ENCODE data around the gene HIVEP2.
A peak's percentile ranks its signal among the peaks of the same experiment; 100 is the strongest.
"Not testable (repeated sequence)": the region's sequence is repeated elsewhere in the genome, so short reads cannot be mapped to it uniquely, and the experiment has no call there.

Gene HIVEP2, protein sequence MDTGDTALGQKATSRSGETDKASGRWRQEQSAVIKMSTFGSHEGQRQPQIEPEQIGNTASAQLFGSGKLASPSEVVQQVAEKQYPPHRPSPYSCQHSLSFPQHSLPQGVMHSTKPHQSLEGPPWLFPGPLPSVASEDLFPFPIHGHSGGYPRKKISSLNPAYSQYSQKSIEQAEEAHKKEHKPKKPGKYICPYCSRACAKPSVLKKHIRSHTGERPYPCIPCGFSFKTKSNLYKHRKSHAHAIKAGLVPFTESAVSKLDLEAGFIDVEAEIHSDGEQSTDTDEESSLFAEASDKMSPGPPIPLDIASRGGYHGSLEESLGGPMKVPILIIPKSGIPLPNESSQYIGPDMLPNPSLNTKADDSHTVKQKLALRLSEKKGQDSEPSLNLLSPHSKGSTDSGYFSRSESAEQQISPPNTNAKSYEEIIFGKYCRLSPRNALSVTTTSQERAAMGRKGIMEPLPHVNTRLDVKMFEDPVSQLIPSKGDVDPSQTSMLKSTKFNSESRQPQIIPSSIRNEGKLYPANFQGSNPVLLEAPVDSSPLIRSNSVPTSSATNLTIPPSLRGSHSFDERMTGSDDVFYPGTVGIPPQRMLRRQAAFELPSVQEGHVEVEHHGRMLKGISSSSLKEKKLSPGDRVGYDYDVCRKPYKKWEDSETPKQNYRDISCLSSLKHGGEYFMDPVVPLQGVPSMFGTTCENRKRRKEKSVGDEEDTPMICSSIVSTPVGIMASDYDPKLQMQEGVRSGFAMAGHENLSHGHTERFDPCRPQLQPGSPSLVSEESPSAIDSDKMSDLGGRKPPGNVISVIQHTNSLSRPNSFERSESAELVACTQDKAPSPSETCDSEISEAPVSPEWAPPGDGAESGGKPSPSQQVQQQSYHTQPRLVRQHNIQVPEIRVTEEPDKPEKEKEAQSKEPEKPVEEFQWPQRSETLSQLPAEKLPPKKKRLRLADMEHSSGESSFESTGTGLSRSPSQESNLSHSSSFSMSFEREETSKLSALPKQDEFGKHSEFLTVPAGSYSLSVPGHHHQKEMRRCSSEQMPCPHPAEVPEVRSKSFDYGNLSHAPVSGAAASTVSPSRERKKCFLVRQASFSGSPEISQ (N-terminal part only)

DNA sequence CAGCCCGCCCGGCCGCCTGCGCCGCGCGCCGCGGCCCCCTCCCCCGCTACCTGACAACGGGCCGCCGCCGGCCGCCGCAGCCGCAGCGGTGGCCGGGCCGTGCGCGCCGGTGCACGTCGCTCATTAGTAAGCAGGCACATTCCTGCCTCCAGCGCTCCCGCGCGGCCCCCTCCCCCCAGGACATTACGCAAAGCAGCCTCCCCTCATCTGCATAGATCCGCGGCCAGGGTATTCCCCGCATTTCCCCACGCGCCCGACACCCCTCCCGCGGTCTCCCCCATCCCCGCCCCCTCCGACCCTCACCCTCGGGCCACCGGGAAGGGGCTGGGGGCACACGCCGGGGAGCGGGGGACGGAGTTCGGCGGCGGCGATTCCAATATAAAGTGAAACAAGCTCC is at the start of gene HIVEP2:
Gene HIVEP2 (minus strand): TSS at position 128 of the 397 bp plus-strand sequence. CDS start 170,438 bp downstream, outside the sequence.
- peak; percentile 73 to 74 for DNase-seq (ENCODE audit: low read depth in 2 of 2)

DNA sequence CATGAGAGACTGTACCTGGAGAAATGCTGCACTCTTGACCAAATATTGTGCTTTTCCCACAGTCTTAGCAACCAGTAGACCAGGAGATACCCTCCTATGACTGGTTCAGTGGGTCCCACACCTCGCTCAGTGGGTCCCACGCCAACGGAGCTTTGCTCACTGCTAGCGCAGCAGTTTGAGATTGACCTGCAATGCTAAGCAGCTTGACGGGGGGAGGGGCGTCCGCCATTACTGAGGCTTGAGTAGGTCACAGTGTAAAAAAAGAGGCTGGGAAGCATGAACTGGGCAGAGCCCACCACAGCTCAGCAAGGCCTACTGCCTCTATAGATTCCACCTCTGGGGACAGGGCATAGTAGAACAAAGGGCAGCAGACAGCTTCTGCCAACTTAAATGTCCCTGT is 49.0 kb upstream of the HIVEP2 start:
- no peak for DNase-seq (ENCODE audit: low read depth in 2 of 2)

DNA sequence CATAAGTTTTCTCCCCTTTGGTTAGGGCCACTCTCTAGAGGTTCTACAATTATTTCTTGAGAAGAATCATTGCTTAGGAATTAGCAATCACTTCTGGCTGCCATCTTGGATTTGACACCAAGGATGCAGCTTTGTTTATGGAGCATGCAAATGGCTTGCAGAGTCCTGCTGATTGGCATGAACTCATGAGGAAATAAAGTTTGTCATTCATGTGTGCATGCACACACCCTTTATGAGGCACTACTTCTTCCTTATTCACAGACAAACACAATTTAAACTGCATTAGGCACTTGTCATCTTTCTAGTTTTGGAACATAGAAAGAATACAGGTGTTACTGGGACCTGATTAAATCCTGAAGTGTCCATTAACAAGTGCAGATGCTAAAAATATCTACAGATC is 42.5 kb upstream of the HIVEP2 start:
- DNase-seq (ENCODE audit: low read depth in 2 of 2): no peak

DNA sequence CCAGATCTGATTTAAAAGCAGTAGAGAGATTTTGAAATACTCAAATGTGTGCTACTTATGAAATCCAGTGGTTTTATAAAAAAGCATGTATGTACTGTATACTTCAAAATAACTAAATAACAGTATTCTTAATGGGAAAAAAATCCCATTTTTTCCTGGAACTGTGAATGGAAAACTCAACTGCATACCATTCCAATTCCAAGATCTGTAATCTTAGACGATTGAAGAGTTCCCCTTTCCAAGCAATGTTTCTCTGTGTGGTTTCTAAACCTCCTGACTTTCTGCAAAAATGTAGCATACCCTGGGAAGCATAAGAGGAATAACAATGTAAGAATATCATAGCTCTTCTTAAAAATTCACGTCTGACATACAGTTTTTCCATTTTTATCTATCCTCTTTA is 40.3 kb upstream of the HIVEP2 start:
- no peak for DNase-seq (ENCODE audit: low read depth in 2 of 2)

DNA sequence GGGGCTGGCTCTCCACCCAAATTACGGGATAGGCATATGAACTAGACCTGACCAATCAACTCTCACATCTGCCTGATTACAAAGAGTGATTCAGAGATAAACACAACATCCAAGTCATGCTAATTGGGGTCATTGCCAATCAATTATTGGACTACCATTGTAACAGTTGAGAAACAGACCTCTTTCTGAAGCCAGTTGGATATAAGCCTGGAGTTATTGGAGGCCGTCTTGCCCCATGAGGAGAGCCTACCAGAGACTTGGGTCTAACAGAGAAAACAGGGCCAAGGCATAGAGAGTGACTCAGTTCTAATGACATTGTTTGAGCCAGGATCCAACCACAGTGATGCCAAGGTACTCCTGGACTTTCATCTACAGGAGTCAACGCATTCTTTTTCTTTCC is 39.4 kb upstream of the HIVEP2 start:
- DNase-seq (ENCODE audit: low read depth in 2 of 2): no peak

DNA sequence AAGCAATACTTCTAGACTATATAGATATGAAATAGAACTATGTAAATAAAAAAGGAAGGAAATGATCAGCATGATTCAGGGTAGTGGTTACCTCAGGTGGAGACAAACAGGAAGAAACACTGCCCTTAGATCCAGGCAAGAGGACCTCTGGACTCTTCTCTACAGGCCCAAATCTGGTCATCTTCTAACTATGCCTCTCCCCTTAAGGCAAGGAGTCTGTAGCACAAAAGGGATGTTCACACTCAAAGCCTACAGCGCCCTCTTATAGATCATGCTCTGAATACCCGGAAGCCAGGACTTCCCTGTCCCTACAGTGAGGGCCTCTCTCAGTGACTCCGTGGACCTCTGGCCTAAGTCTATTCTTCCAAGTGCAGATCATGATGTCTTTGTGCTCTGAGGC is 30.4 kb upstream of the HIVEP2 start:
- DNase-seq (ENCODE audit: low read depth in 2 of 2): no peak

DNA sequence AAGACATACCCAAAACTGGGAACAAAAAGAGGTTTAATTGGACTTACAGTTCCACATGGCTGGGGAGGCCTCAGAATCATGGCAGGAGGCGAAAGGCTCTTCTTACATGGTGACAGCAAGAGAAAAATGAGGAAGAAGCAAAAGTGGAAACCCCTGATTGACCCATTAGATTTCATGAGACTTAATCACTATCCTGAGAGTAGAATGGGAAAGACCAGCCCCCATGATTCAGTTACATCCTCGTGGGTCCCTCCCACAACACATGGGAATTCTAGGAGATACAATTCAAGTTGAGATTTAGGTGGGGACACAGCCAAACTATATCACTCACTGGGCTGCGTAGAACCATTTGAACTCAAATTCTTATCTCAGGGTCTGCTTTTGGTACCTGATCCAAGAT is 26.0 kb upstream of the HIVEP2 start:
- DNase-seq (ENCODE audit: low read depth in 2 of 2): not testable (repeated sequence)

DNA sequence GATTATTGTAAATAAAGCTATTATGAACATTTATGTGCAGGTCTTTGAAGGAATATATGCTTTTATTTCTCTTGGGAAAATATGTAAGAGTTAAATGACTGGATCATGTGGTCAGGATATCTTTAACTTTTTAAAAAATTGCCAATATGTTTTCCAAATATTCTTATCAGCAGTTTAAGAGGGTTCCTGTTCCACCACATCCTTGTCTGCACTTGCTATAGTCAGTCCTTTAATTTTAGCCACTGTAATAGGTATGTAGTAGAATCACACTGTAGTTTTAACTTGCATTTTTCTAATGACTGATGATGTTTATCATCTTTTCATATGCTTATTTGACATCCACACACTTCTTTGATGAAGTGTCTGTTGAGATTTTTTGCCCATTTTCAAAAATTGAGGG is 23.6 kb upstream of the HIVEP2 start:
- no peak for DNase-seq (ENCODE audit: low read depth in 2 of 2)

DNA sequence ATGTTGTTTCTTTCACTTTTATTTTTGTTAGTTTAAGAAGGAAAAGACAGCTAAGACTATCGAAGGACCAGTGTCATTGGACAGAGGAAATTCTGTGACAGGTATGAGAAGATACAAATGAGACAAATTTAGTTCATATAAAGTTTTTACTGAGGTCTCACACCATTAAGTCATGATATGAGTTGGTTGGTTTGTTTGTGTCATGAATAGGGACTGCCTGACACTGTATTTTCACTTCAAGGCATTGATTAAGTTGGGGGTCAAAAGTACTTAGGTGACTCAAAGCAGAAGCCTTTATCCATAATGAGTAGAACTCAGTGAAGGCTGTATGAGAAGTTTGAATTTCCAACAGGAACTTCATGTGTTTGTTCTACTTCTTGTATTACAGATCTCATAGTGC is 21.3 kb upstream of the HIVEP2 start:
- DNase-seq (ENCODE audit: low read depth in 2 of 2): no peak

DNA sequence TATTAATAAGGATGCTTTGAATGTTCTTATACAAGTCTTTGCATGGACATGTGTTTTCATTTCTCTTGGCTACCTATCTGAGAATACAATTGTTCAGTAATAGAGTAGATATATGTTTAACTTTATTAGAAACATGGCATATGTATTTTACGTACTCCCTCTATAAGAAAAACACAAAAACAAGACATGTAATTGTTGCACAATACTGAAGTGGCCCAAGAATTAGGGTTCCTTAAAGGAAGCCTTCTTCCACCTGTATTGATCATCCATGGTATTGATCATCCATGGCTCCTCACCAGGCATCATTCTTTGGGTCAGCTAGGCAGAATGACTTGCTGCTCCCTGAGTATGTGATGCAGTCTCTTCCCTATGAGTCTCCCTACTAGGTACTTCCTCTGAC is 20.2 kb upstream of the HIVEP2 start:
- DNase-seq (ENCODE audit: low read depth in 2 of 2): no peak

DNA sequence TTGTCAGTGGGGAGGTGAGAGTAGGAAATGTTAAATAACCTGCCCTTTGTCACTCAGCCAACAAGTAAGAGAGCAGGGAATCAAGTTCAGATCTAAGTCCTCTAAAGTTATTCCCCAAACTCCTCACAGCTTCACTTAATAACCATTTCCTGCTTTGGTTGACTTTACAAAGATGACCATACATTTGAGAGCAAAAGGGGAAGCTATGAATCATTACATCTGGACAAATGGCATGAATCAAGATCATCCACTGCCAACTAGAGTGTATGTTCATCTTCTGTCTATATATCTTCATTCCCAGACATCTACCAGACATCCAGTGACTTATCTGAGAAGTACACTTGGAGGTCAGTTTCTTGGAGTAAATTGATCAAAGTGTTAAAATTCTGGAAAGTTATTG is 15.1 kb upstream of the HIVEP2 start:
- no peak for DNase-seq (ENCODE audit: low read depth in 2 of 2)

DNA sequence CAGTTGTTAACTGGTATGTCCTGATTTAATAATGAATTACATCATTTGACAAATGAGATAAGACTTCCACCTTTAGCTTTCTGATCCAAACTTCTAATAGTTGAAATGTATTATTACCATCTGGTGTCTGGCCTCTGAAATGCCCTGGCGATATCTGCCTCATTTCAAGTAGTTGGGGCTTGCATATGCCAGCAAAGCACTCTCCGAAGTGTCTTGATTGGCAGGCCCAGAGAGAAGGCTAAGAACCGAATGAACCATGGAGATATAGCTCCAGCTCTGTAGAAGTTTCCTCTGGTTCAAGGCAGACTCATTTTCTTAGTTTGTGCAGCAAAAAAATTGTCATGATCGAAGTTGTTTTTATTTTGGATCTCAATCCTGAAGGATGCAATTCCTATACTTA is 13.4 kb upstream of the HIVEP2 start:
- DNase-seq (ENCODE audit: low read depth in 2 of 2): no peak

DNA sequence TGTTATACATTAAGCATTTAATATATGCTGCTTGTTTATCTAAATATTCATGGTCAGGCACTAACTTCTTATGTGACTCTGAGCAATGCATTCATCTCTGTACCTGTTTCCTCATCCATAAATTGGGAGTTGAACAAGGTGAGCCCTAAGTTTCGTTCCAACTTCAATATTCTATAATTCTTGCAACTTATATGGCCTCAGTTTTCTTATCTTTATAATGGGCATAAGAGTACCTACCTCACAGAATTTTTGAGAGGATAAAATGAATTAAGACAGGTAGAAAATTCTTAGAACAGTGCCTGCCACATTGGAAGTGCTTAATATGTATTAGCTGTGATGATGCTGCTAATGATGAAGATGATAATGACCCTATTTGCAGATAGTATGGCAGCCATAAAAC is 11.8 kb upstream of the HIVEP2 start:
- DNase-seq (ENCODE audit: low read depth in 2 of 2): no peak

DNA sequence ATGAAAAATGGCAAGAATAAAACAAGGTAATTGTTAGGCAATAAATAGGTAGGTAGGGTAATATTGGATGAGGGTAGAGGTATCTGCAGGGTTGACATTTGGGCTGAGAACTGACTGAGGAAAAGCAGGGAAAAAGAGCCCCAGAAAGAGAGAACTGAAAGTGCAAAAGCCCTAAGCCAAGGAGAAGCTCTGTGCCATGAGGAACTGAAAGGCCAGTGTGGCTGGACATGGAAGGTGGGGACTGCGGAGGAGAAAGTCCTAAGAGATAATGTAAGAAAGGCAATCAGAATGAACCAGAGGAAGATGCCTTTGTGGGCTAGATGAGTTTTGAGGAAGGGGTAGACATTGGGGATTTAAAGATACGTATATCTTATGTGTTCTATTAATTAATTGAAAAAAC is 9.9 kb upstream of the HIVEP2 start:
- no peak for DNase-seq (ENCODE audit: low read depth in 2 of 2)

DNA sequence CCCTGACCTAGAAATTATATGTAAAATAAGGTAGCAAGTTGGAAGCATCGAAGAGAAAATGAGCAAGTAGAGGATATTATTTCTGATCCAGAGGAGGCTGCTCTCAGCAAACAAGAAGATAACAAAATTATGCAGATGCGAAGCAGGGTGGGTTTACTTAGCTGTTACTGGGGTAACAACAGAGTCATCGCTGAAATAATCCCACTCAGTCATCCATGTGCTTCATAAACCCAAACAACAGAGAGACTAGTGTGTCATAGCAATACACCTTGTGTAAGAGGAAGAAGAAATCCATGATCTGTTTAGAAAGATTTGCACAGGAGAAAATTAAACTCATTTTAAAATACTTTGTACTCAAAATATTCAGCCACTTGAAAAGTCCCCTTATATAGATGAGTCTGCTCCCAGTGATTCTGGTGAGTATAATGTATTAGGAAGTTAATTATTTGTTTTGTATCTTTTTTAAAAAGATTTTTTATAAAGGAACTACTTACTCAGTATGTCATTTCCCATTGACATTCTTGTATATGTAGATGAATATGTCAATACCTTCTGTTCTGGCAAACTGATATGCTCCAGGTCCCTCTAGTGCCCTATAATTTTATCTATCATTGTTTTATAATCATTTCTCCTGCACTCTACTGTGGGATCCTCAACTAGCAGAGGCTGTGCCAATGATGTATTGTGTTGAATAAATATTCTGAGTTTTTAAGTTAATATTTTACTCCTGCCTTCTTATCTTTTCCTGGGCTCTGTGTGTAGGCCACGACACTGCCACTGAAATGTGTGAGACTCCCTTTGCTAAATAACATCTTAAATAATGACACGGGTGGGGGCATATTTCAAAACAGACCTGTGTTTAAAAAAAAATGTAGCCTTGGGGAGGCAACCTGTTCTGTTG is 8.6 kb upstream of the HIVEP2 start:
- DNase-seq (ENCODE audit: low read depth in 2 of 2): no peak

DNA sequence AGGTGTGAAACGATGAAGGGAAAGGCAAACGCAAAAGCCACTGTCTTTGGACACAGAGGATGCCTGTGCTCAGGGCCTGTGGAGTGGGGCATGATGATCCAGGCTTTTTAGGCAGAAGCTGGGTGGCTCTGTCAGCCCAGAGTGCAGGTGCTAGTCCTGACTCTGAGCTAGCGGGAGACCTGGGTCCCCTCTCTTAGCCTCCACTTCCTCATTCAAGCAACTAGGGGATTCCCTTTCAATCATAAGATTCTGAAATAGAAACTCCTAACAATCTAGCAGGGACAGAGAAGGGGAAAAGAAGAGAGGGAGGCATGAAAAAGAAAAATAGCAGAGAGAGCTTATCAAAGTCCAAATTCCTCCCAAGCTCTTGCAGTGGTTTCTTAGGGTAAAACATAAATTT is 7.6 kb upstream of the HIVEP2 start:
- no peak for DNase-seq (ENCODE audit: low read depth in 2 of 2)

DNA sequence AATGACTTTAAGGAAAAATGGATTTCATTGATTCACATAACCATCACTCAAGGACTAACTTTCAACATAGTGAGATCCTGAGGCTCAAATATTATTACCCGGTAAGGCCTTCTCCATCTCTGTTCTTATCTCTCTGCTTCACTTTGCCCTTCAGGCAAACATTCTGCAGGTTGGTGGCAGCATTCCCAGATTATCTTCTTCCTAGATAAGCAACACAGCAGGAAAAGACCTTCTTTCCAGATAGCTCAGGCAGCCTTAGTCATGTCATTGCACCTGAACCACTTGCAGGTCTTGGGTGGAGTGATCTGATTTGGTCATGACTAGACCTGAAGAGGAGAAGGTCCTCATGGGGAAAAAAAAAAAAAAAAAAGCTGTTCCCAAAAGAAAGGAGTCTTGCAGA is 5.3 kb upstream of the HIVEP2 start:
- no peak for DNase-seq (ENCODE audit: low read depth in 2 of 2)

DNA sequence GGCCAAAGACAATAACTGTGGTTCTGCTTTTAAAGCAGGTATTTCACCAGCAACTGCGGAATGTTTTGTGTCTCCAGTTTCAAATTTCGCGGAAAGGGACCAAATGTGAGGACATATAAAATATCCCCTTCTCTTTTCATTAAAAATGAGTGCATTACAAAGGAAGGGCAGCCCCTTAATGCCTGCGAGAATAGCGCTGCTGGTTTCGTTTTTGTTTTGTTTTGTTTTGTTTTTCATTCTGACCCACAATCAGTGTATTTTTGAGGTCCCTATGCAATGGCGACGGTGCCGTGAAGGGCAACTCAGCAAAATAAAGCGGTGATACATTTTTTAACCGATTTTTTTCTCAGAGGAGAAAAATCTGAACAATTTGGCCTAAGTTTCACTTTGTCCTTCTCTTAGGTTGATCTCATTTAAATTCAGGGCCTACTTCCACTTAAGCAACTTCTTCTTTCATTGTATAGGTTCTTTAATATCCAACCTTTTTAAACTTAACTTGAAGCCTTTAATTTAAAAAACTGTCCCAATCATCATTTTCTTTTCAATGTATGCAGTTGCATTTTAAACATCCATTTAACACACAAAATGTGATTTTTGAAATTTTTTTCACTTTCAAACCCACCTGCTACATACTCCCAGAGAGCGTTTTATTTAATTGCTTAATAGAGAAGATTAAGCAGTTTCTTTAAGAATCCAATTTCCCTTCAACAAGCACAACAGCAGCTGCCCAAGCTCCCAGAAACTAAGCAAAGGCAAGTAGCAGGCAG is 2.9 kb upstream of the HIVEP2 start:
- DNase-seq (ENCODE audit: low read depth in 2 of 2): no peak

DNA sequence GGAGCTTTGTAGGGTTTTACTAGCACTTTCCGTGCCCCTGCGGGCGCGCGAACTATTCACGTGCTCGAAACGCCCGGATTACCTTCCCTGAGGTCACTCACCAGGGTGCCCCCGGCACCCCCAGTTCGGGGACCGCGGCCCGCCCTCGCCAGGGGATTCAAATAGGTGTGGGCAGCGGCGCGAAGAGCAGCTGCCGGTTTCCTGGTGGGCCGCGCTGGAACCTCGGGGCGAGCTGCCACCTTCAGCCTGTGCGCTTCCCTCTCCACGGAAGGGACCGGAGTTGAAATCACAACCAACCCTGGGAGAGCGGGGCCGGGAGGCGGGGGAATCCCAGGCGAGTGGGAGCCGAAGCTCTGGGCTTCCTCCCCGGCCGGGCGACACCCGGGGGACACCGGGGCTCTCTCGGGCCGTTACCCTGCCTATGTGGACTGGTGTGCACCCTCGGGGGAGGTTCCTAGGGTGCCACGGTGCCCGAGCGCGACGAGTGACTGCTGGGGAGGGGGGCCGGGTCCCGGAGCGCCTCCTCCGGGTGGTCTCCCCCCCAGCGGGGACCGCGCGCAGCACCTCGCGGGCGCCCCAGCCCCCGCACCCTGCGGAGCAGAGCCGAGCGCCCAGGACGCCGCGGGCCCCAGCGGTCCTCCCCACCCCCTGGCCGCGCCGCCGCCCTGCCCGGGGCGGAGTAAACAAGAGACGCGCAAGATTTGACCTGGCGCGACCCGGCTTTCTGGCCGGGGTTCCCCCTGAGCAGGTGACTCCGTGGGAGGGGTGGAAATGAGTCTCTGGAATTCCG is 2.1 kb upstream of the HIVEP2 start:
- peak; percentile 58 to 68 for DNase-seq (ENCODE audit: low read depth in 2 of 2)
